Panc1 (cell line): ENCODE measurements around the gene OBP2A. TPM values are rescaled to one million over a fixed set of nuclear protein-coding genes. Genes with fewer than 3 reads are reported as not detected.

ENCODE experiments used
- ATAC-seq: fragments of 200-7000 bp; cut with Tn5 transposase; 2 replicates; pipeline ENCODE4 v1.9.1; 2020; ENCODE audit warnings: mild to moderate bottlenecking, moderate library complexity
- BruUV-seq: library from RNA; stranded (reverse); fragments of 400-500 nt; replicated peaks from 2 replicates; lab custom pipeline; 2021; lab: Mats Ljungman, UMichigan
- CTCF ChIA-PET: fragments of 300-600 bp; sonication (Branson Sonifier 250); formaldehyde crosslinking; loops from one replicate; lab custom pipeline; 2022; ENCODE audit warnings: antibody characterized with exemption; lab: Charles Lee
- POLR2A ChIA-PET: fragments of 300-600 bp; sonication (Branson Sonifier 250); formaldehyde crosslinking; loops from one replicate; lab custom pipeline; 2022; ENCODE audit warnings: antibody characterized with exemption; lab: Charles Lee
- DNase-seq: peaks from one replicate; pipeline ENCODE4 v3.0.0-alpha.2; 2010; ENCODE audit warnings: low read depth, low spot score
- H3K27ac ChIP-seq: 2 replicates; pipeline ENCODE4 v1.5.1; 2011; ENCODE audit warnings: mild to moderate bottlenecking, low read length, inconsistent platforms
- H3K27me3 ChIP-seq: fragments of 200-500 bp; sonication (Bioruptor generic); 2 replicates; pipeline ENCODE4 v1.6.0; 2014; ENCODE audit warnings: low read length, inconsistent platforms; ENCODE audit not compliant: control insufficient read depth, insufficient read depth
- H3K36me3 ChIP-seq: fragments of 200-500 bp; sonication (Bioruptor generic); 2 replicates; pipeline ENCODE4 v1.5.1; 2014; ENCODE audit warnings: inconsistent platforms, mild to moderate bottlenecking, low read length, moderate library complexity; ENCODE audit not compliant: control insufficient read depth, insufficient read depth
- H3K4me1 ChIP-seq: 2 replicates; pipeline ENCODE4 v1.5.1; 2011; ENCODE audit warnings: inconsistent platforms, mild to moderate bottlenecking, low read length, moderate library complexity; ENCODE audit not compliant: control insufficient read depth, insufficient read depth
- H3K4me3 ChIP-seq, 2 experiments: 2 replicates each; pipeline ENCODE4 v1.5.1; 2011 to 2012; ENCODE audit warnings: low read depth in 2 of 2, low read length in 2 of 2, mild to moderate bottlenecking in 2 of 2, inconsistent platforms in 1 of 2, moderate library complexity in 1 of 2
- H3K9me3 ChIP-seq: fragments of 200-500 bp; sonication (Bioruptor generic); 2 replicates; pipeline ENCODE4 v1.5.1; 2014; ENCODE audit warnings: low read depth, mild to moderate bottlenecking, inconsistent platforms, low read length, moderate library complexity; ENCODE audit not compliant: control insufficient read depth, insufficient read depth
- POLR2AphosphoS5 ChIP-seq: IDR thresholded peaks from 2 replicates; pipeline ENCODE4 v1.6.1; 2012; ENCODE audit warnings: mild to moderate bottlenecking, low read depth, low read length, moderate library complexity
- SIN3A ChIP-seq: IDR thresholded peaks from 2 replicates; pipeline ENCODE4 v1.6.1; 2012; ENCODE audit warnings: low read depth, mild to moderate bottlenecking, low read length, moderate library complexity, borderline replicate concordance; ENCODE audit not compliant: insufficient read depth
- TCF7L2 ChIP-seq: IDR thresholded peaks from 2 replicates; pipeline ENCODE4 v1.6.1; 2011; ENCODE audit warnings: mild to moderate bottlenecking, low read depth, low read length, inconsistent platforms
- in situ Hi-C: cut with HindIII; loops from 2 replicates; pipeline ENCODE4 v1.10.0; 2016; ENCODE audit warnings: low sequenced_read_pairs, low pct_unique_long_range_greater_than_20kb
- intact Hi-C: fragments of 100-400 bp; cut with micrococcal nuclease; formaldehyde crosslinking; loops from one replicate; pipeline ENCODE4 v1.10.0; 2022; ENCODE audit not compliant: unreplicated experiment
- total RNA-seq: library from RNA; stranded (reverse); gene quantifications from one replicate; pipeline ENCODE4 v1.2.1, GENCODE V29; 2021; ENCODE audit not compliant: unreplicated experiment
- TF ChIP-seq, protein P1 (sequence below): fragments of 450-650 bp; IDR thresholded peaks from 2 replicates; pipeline ENCODE4 v1.5.1; 2017; ENCODE audit warnings: mild to moderate bottlenecking
- TF ChIP-seq, protein P2 (sequence below), 2 experiments: IDR thresholded peaks; 2 replicates each; pipeline ENCODE4 v1.6.1; 2011 to 2012; ENCODE audit warnings: low read depth in 2 of 2, control low read depth in 1 of 2, low read length in 1 of 2, mild to moderate bottlenecking in 1 of 2, moderate library complexity in 1 of 2; ENCODE audit not compliant: insufficient read depth in 1 of 2

Gene OBP2A
- total RNA-seq, 1 experiment from 2014 or later = not detected

DNA sequence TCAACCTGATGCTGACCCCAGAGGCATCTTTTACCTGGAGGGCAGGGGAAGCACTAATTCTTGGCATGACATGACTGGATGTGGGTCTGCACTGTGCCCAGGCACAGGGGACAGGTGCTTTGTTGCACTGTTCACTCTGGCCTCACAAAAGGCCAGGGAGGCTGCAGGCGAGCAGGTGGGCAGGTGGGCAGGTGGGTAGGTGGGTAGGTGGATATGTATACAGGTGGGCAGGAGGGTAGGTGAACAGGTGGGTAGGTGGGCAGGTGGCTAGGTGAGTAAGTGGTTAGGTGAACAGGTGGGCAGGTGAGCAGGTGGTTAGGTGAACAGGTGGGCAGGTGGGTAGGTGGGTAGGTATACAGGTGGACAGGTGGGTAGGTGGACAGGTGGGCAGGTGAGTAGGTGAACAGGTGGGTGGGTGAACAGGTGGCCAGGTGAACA, 17.1 kb downstream of the OBP2A start:
- TF ChIP-seq SIN3A (no peak), POLR2AphosphoS5 (no peak), TCF7L2 (no peak)
- TF ChIP-seq, protein P1, sequence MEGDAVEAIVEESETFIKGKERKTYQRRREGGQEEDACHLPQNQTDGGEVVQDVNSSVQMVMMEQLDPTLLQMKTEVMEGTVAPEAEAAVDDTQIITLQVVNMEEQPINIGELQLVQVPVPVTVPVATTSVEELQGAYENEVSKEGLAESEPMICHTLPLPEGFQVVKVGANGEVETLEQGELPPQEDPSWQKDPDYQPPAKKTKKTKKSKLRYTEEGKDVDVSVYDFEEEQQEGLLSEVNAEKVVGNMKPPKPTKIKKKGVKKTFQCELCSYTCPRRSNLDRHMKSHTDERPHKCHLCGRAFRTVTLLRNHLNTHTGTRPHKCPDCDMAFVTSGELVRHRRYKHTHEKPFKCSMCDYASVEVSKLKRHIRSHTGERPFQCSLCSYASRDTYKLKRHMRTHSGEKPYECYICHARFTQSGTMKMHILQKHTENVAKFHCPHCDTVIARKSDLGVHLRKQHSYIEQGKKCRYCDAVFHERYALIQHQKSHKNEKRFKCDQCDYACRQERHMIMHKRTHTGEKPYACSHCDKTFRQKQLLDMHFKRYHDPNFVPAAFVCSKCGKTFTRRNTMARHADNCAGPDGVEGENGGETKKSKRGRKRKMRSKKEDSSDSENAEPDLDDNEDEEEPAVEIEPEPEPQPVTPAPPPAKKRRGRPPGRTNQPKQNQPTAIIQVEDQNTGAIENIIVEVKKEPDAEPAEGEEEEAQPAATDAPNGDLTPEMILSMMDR = no peak
- TF ChIP-seq, protein P2, sequence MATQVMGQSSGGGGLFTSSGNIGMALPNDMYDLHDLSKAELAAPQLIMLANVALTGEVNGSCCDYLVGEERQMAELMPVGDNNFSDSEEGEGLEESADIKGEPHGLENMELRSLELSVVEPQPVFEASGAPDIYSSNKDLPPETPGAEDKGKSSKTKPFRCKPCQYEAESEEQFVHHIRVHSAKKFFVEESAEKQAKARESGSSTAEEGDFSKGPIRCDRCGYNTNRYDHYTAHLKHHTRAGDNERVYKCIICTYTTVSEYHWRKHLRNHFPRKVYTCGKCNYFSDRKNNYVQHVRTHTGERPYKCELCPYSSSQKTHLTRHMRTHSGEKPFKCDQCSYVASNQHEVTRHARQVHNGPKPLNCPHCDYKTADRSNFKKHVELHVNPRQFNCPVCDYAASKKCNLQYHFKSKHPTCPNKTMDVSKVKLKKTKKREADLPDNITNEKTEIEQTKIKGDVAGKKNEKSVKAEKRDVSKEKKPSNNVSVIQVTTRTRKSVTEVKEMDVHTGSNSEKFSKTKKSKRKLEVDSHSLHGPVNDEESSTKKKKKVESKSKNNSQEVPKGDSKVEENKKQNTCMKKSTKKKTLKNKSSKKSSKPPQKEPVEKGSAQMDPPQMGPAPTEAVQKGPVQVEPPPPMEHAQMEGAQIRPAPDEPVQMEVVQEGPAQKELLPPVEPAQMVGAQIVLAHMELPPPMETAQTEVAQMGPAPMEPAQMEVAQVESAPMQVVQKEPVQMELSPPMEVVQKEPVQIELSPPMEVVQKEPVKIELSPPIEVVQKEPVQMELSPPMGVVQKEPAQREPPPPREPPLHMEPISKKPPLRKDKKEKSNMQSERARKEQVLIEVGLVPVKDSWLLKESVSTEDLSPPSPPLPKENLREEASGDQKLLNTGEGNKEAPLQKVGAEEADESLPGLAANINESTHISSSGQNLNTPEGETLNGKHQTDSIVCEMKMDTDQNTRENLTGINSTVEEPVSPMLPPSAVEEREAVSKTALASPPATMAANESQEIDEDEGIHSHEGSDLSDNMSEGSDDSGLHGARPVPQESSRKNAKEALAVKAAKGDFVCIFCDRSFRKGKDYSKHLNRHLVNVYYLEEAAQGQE (IDR thresholded peaks at IDR 0.05; ENCODE audit: insufficient read depth in 1 of 2, low read depth in 2 of 2, low read length in 1 of 2) = no peak
- ChIA-PET POLR2A (no interaction called here), CTCF (no interaction called here)
- Histone ChIP-seq H3K4me3 (no peak overlapping the region), H3K9me3 (no peaks in the 10 kb centered on the region), H3K27ac (no peak overlapping the region), H3K4me1 (no peaks in the 10 kb centered on the region), H3K36me3 (no peaks in the 10 kb centered on the region), H3K27me3 (no peaks in the 10 kb centered on the region)
- BruUV-seq = no TSS peak
- in situ Hi-C loops = no loop called here
- ATAC-seq (no peak), DNase-seq (no peak)
- intact Hi-C loops = no loop called here

DNA sequence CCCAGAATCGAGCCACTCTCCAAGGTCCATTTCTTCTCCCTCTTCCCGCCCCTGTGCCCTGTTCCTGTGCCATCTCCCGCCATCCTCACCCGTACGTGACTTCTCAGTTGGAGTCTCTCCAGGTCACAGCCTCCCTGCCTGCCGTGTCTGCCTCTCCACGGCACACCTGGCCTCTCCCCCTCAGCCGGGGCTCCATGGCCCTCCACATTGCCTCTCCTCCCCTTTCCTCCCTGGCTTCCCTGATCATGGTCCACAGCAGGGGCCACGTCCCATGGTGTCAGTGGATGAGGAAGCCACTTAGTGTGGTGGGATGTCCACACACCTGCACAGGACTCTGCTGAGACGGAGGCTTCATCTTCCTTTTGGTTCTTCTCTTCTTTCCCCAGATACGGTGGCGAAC, 17.9 kb downstream of the OBP2A start:
- in situ Hi-C loops (no loop called here), intact Hi-C loops (no loop called here)
- ATAC-seq (no peak), DNase-seq (no peak)
- Histone ChIP-seq H3K27ac (no peak overlapping the region), H3K27me3 (no peaks in the 10 kb centered on the region), H3K4me1 (no peaks in the 10 kb centered on the region), H3K36me3 (no peaks in the 10 kb centered on the region), H3K9me3 (no peaks in the 10 kb centered on the region), H3K4me3 (no peak overlapping the region)
- POLR2A ChIA-PET = no interaction called here
- CTCF ChIA-PET = no interaction called here
- BruUV-seq = no TSS peak
- TF ChIP-seq POLR2AphosphoS5 (no peak), SIN3A (no peak), TCF7L2 (no peak)
- TF ChIP-seq, protein P1 = no peak
- TF ChIP-seq, protein P2 (IDR thresholded peaks at IDR 0.05; ENCODE audit: insufficient read depth in 1 of 2, low read depth in 2 of 2, low read length in 1 of 2) = no peak
